ENCODE results near the gene SLC39A11. TPM values are rescaled to one million over a fixed set of nuclear protein-coding genes. Genes with fewer than 3 reads are reported as not detected.

The SLC39A11 gene
- total and polyA plus RNA-seq, 4 donors = 9.3 to 49.3 (median 24.7) TPM

DNA sequence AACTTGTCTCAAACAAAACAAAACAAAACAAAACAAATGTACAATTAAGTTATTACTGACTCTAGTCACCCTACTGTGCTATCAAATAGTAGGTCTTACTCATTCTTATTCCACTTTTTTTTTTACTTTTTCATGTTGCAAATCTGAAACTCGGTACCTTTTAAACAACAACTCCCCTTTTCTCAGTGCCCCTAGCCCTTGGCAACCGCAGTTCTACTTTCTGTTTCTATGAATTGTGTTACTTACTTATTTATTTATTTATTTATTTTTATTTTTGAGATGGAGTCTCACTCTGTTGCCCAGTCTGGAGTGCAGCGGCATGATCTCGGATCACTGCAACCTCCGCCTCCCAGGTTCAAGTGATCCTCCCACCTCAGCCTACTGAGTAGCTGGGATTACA, 104.0 kb downstream of the SLC39A11 start:
- Histone ChIP-seq H3K27ac (ENCODE audit: low read depth in 1 of 2, low read length in 1 of 2) (no peak overlapping the region), H3K9ac (ENCODE audit: insufficient read depth in 1 of 2, low read length in 2 of 2) (no peak overlapping the region), H3K27me3 (ENCODE audit: control insufficient read depth in 3 of 3, insufficient read depth in 3 of 3, low read length in 2 of 3) (no peaks in the 10 kb centered on the region), H3K9me3 (ENCODE audit: control insufficient read depth in 4 of 4, insufficient read depth in 3 of 4, low read length in 3 of 4) (no peaks in the 10 kb centered on the region), H3K4me1 (ENCODE audit: control insufficient read depth in 5 of 5, insufficient read depth in 5 of 5, low read length in 5 of 5) (peaks cover 0 to 6% (median 0%) of the 10 kb centered on the region in 5 donors), H3K4me3 (no peak overlapping the region), H3K36me3 (ENCODE audit: control insufficient read depth in 4 of 4, insufficient read depth in 4 of 4, low read length in 4 of 4) (no peaks in the 10 kb centered on the region)
- DNase-seq (no peak), ATAC-seq (ENCODE audit: insufficient read depth, low FRiP score) (no peak)
- TF ChIP-seq, protein P1, sequence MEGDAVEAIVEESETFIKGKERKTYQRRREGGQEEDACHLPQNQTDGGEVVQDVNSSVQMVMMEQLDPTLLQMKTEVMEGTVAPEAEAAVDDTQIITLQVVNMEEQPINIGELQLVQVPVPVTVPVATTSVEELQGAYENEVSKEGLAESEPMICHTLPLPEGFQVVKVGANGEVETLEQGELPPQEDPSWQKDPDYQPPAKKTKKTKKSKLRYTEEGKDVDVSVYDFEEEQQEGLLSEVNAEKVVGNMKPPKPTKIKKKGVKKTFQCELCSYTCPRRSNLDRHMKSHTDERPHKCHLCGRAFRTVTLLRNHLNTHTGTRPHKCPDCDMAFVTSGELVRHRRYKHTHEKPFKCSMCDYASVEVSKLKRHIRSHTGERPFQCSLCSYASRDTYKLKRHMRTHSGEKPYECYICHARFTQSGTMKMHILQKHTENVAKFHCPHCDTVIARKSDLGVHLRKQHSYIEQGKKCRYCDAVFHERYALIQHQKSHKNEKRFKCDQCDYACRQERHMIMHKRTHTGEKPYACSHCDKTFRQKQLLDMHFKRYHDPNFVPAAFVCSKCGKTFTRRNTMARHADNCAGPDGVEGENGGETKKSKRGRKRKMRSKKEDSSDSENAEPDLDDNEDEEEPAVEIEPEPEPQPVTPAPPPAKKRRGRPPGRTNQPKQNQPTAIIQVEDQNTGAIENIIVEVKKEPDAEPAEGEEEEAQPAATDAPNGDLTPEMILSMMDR (IDR thresholded peaks at IDR 0.05; ENCODE audit: control extremely low read depth, extremely low read depth) = no peak
- 94 to 96% methylated on average over 5 of the region's 5 CpGs for WGBS, 2 donors

DNA sequence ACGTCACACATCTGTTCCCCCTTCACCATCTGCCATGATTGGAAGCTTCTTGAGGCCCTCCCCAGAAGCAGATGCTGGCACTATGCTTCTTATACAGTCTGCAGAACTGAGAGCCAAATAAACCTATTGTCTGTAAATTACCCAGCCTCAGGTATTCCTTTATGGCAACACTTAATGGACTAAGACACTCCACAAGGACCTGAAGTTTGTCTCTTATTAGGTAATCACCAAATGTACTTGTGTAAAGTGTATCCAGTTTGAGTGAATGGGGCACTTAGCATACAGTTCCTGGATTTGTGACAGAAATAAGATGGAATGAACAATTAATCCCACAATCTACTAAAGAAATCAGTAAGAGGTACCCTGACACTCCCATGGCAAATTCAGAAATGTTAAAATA, 105.3 kb downstream of the SLC39A11 start:
- Histone ChIP-seq H3K36me3 (ENCODE audit: control insufficient read depth in 4 of 4, insufficient read depth in 4 of 4, low read length in 4 of 4) (no peaks in the 10 kb centered on the region), H3K9ac (ENCODE audit: insufficient read depth in 1 of 2, low read length in 2 of 2) (no peak overlapping the region), H3K27ac (ENCODE audit: low read depth in 1 of 2, low read length in 1 of 2) (no peak overlapping the region), H3K4me3 (no peak overlapping the region), H3K27me3 (ENCODE audit: control insufficient read depth in 3 of 3, insufficient read depth in 3 of 3, low read length in 2 of 3) (no peaks in the 10 kb centered on the region), H3K4me1 (ENCODE audit: control insufficient read depth in 5 of 5, insufficient read depth in 5 of 5, low read length in 5 of 5) (peaks cover 0 to 6% (median 0%) of the 10 kb centered on the region in 5 donors), H3K9me3 (ENCODE audit: control insufficient read depth in 4 of 4, insufficient read depth in 3 of 4, low read length in 3 of 4) (no peaks in the 10 kb centered on the region)
- DNase-seq (no peak), ATAC-seq (ENCODE audit: insufficient read depth, low FRiP score) (no peak)
- TF ChIP-seq, protein P1 (IDR thresholded peaks at IDR 0.05; ENCODE audit: control extremely low read depth, extremely low read depth) = no peak
- WGBS, 2 donors = 79 to 90% methylated on average over 1 of the region's 1 CpG

DNA sequence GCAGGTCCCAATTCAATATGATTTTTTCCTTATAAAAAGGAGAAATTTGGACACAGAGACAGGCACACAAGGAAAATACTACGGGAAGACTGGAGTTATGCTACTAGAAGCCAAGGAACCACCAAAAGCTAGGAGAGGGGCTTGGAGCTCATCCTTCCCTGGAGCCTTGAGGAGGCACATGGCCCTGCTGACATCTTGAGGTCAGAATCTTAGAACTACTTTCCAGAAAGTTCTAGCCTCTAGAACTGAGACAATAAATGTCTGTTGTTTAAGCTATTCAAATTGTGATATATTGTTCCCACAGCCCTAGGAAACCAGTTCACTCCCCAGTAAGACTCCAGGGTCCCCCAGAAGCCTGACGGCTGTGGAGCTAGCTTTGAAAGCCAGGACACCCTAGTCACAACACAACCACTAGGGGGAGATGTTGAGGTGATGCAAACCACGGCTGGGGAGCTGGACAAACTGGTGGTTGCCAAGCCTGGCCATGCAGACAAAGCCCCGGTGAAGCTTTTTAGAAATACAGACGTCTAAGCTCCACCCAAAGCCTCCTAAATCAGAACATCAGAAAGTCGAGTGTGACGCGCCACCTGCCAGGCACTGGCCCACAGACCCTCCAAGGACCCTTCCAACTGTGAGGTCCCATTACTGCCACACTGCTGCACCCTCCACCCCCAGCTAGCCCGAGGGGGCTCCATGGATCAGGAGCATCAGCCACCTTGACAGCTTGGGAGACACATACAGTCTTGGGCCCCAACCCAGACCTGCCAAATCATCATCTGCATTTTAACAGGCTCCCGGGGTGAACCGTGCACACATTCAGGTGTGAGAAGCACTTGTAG, 106.4 kb downstream of the SLC39A11 start:
- 43 to 49% methylated on average over 11 of the region's 11 CpGs for WGBS, 2 donors

More for the DNA sequence above, 106.4 kb downstream of the SLC39A11 start:
- ATAC-seq (ENCODE audit: insufficient read depth, low FRiP score) (no peak), DNase-seq (peak; percentile 62 to 79 (median 70))
- Histone ChIP-seq H3K9ac (ENCODE audit: insufficient read depth in 1 of 2, low read length in 2 of 2) (no peak overlapping the region), H3K4me1 (ENCODE audit: control insufficient read depth in 5 of 5, insufficient read depth in 5 of 5, low read length in 5 of 5) (peaks cover 0 to 6% (median 0%) of the 10 kb centered on the region in 5 donors), H3K27ac (ENCODE audit: low read depth in 1 of 2, low read length in 1 of 2) (no peak overlapping the region), H3K4me3 (no peak overlapping the region), H3K36me3 (ENCODE audit: control insufficient read depth in 4 of 4, insufficient read depth in 4 of 4, low read length in 4 of 4) (no peaks in the 10 kb centered on the region), H3K27me3 (ENCODE audit: control insufficient read depth in 3 of 3, insufficient read depth in 3 of 3, low read length in 2 of 3) (no peaks in the 10 kb centered on the region), H3K9me3 (ENCODE audit: control insufficient read depth in 4 of 4, insufficient read depth in 3 of 4, low read length in 3 of 4) (no peaks in the 10 kb centered on the region)
- TF ChIP-seq, protein P1 (IDR thresholded peaks at IDR 0.05; ENCODE audit: control extremely low read depth, extremely low read depth) = peak; percentile 52

All from lung (tissue), 12 donors.